GM12878 (cell line): ENCODE data around the gene MED25. TPM values are rescaled to one million over a fixed set of nuclear protein-coding genes. Genes with fewer than 3 reads are reported as not detected.

Source experiments
- ATF2 ChIP-seq: IDR thresholded peaks from 2 replicates; pipeline ENCODE4 v1.6.1; 2012; ENCODE audit warnings: low read length, inconsistent platforms
- BCL3 ChIP-seq: IDR thresholded peaks from 2 replicates; pipeline ENCODE4 v1.6.1; 2011; ENCODE audit warnings: borderline replicate concordance, low read depth, mild to moderate bottlenecking, moderate library complexity, low read length; ENCODE audit not compliant: insufficient read depth, poor library complexity, severe bottlenecking
- BHLHE40 ChIP-seq, 2 experiments: fragments of 450-650 bp in 1 of 2; IDR thresholded peaks; 2 replicates each; pipeline ENCODE4 v1.6.1; 2011 to 2017; ENCODE audit warnings: low read depth in 2 of 2, borderline replicate concordance in 1 of 2, improper control_type of control experiment in 1 of 2, low read length in 1 of 2, mild to moderate bottlenecking in 1 of 2
- BMI1 ChIP-seq: fragments of 450-650 bp; IDR thresholded peaks from 2 replicates; pipeline ENCODE4 v1.6.1; 2016; ENCODE audit warnings: mild to moderate bottlenecking, moderate library complexity, borderline replicate concordance
- BRCA1 ChIP-seq: IDR thresholded peaks from 2 replicates; pipeline ENCODE4 v1.6.1; 2011; ENCODE audit warnings: low read depth, low read length, improper control_type of control experiment
- CBX3 ChIP-seq: fragments of 200-600 bp; sonication (generic); IDR thresholded peaks from 2 replicates; pipeline ENCODE4 v1.6.1; 2016; ENCODE audit warnings: low read depth, borderline replicate concordance
- CEBPB ChIP-seq, 2 experiments: fragments of 150-350 bp in 1 of 2; IDR thresholded peaks; 2 replicates each; pipeline ENCODE4 v1.6.1; 2012 to 2014; ENCODE audit warnings: low read depth in 2 of 2, low read length in 2 of 2, borderline replicate concordance in 1 of 2, inconsistent platforms in 1 of 2
- CEBPZ ChIP-seq: fragments of 150-350 bp; IDR thresholded peaks from 2 replicates; pipeline ENCODE4 v1.6.1; 2016; ENCODE audit warnings: low read depth, low read length
- CHD4 ChIP-seq: fragments of 200-600 bp; sonication (generic); IDR thresholded peaks from 2 replicates; pipeline ENCODE4 v1.6.1; 2016; ENCODE audit warnings: mild to moderate bottlenecking
- FOS ChIP-seq: IDR thresholded peaks from 3 replicates; pipeline ENCODE4 v1.6.1; 2011; ENCODE audit warnings: borderline replicate concordance; ENCODE audit not compliant: insufficient read length; ENCODE audit errors: extremely low read depth
- JUND ChIP-seq: IDR thresholded peaks from 2 replicates; pipeline ENCODE4 v1.6.1; 2012; ENCODE audit warnings: low read depth, mild to moderate bottlenecking, low read length, improper control_type of control experiment, moderate library complexity
- MEF2B ChIP-seq: fragments of 450-650 bp; IDR thresholded peaks from 2 replicates; pipeline ENCODE4 v1.6.1; 2018; ENCODE audit warnings: mild to moderate bottlenecking, moderate library complexity; ENCODE audit not compliant: partially characterized antibody, poor library complexity, severe bottlenecking
- MYB ChIP-seq: fragments of 150-350 bp; IDR thresholded peaks from 2 replicates; pipeline ENCODE4 v1.6.1; 2014; ENCODE audit warnings: mild to moderate bottlenecking, low read depth, low read length, borderline replicate concordance
- NFXL1 ChIP-seq: fragments of 450-650 bp; IDR thresholded peaks from 2 replicates; pipeline ENCODE4 v1.6.1; 2017; ENCODE audit warnings: antibody characterized with exemption, mild to moderate bottlenecking, borderline replicate concordance
- POU2F2 ChIP-seq: IDR thresholded peaks from 3 replicates; pipeline ENCODE4 v1.6.1; 2011; ENCODE audit warnings: low read depth, mild to moderate bottlenecking, low read length, borderline replicate concordance
- RELA ChIP-seq: fragments of 450-650 bp; IDR thresholded peaks from 2 replicates; pipeline ENCODE4 v1.8.0; 2014; ENCODE audit warnings: borderline replicate concordance; ENCODE audit not compliant: partially characterized antibody
- RFX5 ChIP-seq: IDR thresholded peaks from 2 replicates; pipeline ENCODE4 v1.6.1; 2011; ENCODE audit warnings: low read depth, low read length, improper control_type of control experiment
- ZBTB40 ChIP-seq: fragments of 450-650 bp; IDR thresholded peaks from 2 replicates; pipeline ENCODE4 v1.6.1; 2016; ENCODE audit warnings: mild to moderate bottlenecking, moderate library complexity, borderline replicate concordance
- polyA plus RNA-seq, 11 experiments: library from polyadenylated mRNA; depleted of rRNA in 4 of 11; unstranded in 6 of 11; stranded (reverse) in 5 of 11; fragments of >200 nt; fragmentation: Nextera tagmentation in 4 of 11; fragmentation: Illumina TruSeq in 1 of 11; extraction: Ambion mirVana in 4 of 11; extraction: Trizol in 1 of 11; gene quantifications; 1 replicate in 1 of 11; 2 replicates in 10 of 11; pipeline versions ENCODE4 v1.2.1 to v1.2.3, GENCODE V29; 2011 to 2016; ENCODE audit warnings: inconsistent platforms in 2 of 11, missing spikeins in 2 of 11, low read depth in 1 of 11
- total RNA-seq, 4 experiments: library from RNA; depleted of rRNA in 3 of 4; stranded (reverse); fragments of >200 nt in 3 of 4; fragmentation: Illumina TruSeq in 1 of 4; extraction: Trizol in 1 of 4; gene quantifications; 2 replicates each; pipeline versions ENCODE4 v1.2.1 to v1.2.3, GENCODE V29; 2013 to 2021

Gene MED25
- total and polyA plus RNA-seq, 10 of the 15 experiments (the other 5 are each of a cell fraction or from before 2014, with no cell fraction given), result 3.5 to 53.9 (median 17.1) TPM

GRCh38 chr19:49866933-49867782 lies 49.1 kb downstream of the MED25 start, which contains the start of gene PNKP (continued):
- TF ChIP-seq ZBTB40 (peak; percentile 97), BMI1 (peak; percentile 70), CEBPB (IDR thresholded peaks at IDR 0.05; ENCODE audit: borderline replicate concordance in 1 of 2, low read depth in 2 of 2, low read length in 2 of 2) (no peak), CBX3 (no peak), BHLHE40 (IDR thresholded peaks at IDR 0.05; ENCODE audit: borderline replicate concordance in 1 of 2, low read depth in 2 of 2, low read length in 1 of 2) (peak; percentile 72 to 89), POU2F2 (peak; percentile 30), FOS (no peak), RFX5 (peak; percentile 50; the same call in 1 of the 2 replicates), ATF2 (no peak), CHD4 (no peak), BRCA1 (no peak), RELA (peak; percentile 41), BCL3 (no peak), JUND (0 out of 2 replicates have a peak, but pooled peaks have one; percentile 35), NFXL1 (no peak), CEBPZ (peak; percentile 52; the same call in 1 of the 2 replicates), MEF2B (peak; percentile 52), MYB (no peak)
